Measurements from ENCODE around the gene SCYL1.

Gene SCYL1

GRCh38 chr11:65584106-65584505 is 59.2 kb downstream of the SCYL1 start:
- Histone ChIP-seq H3K4me1 (ENCODE audit: control insufficient read depth in 1 of 2, insufficient read depth in 1 of 2, low read depth in 1 of 2, low read length in 1 of 2) (peaks cover 31 to 42% of the 10 kb centered on the region in 2 experiments), H3K27ac (peak overlapping the region; percentile 48), H3K4me3 (ENCODE audit: low read depth in 1 of 2, low read length in 1 of 2) (no peak overlapping the region), H3K36me3 (peaks cover 92% of the 10 kb centered on the region), H3K27me3 (no peaks in the 10 kb centered on the region), H3K9me3 (no peaks in the 10 kb centered on the region)
- TF ChIP-seq CTCF (IDR thresholded peaks at IDR 0.05) = no peak

- Histone ChIP-seq H3K27me3 (no peaks in the 10 kb centered on the region), H3K27ac (peak overlapping the region; percentile 48), H3K9me3 (no peaks in the 10 kb centered on the region), H3K4me1 (ENCODE audit: control insufficient read depth in 1 of 2, insufficient read depth in 1 of 2, low read depth in 1 of 2, low read length in 1 of 2) (peaks cover 27 to 36% of the 10 kb centered on the region in 2 experiments), H3K36me3 (peaks cover 92% of the 10 kb centered on the region), H3K4me3 (ENCODE audit: low read depth in 1 of 2, low read length in 1 of 2) (no peak overlapping the region)
- no peak for TF ChIP-seq CTCF (IDR thresholded peaks at IDR 0.05)
Observed at GRCh38 chr11:65584723-65585171, 59.9 kb downstream of the SCYL1 start.

- peak overlapping the region; percentile 82 for H3K27ac ChIP-seq
- no peak overlapping the region for H3K4me3 ChIP-seq (ENCODE audit: low read depth in 1 of 2, low read length in 1 of 2)
- H3K4me1 ChIP-seq (ENCODE audit: control insufficient read depth in 1 of 2, insufficient read depth in 1 of 2, low read depth in 1 of 2, low read length in 1 of 2) = peaks cover 27 to 30% of the 10 kb centered on the region in 2 experiments
- no peaks in the 10 kb centered on the region for H3K27me3 ChIP-seq
- TF ChIP-seq CTCF (IDR thresholded peaks at IDR 0.05) = no peak
- H3K36me3 ChIP-seq = peaks cover 92% of the 10 kb centered on the region
- no peaks in the 10 kb centered on the region for H3K9me3 ChIP-seq
Observed at GRCh38 chr11:65585396-65586246, 60.7 kb downstream of the SCYL1 start.

- TF ChIP-seq CTCF (IDR thresholded peaks at IDR 0.05) = no peak
- Histone ChIP-seq H3K27me3 (no peaks in the 10 kb centered on the region), H3K9me3 (no peaks in the 10 kb centered on the region), H3K4me3 (ENCODE audit: low read depth in 1 of 2, low read length in 1 of 2) (peak overlapping the region in 1 of 2 experiments; percentile 39), H3K4me1 (ENCODE audit: control insufficient read depth in 1 of 2, insufficient read depth in 1 of 2, low read depth in 1 of 2, low read length in 1 of 2) (peaks cover 27 to 30% of the 10 kb centered on the region in 2 experiments), H3K27ac (peak overlapping the region; percentile 82), H3K36me3 (peaks cover 92% of the 10 kb centered on the region)
Observed at GRCh38 chr11:65586247-65586630, 61.4 kb downstream of the SCYL1 start.

- no peak for TF ChIP-seq CTCF (IDR thresholded peaks at IDR 0.05)
- H3K27ac ChIP-seq = peak overlapping the region; percentile 82
- peaks cover 92% of the 10 kb centered on the region for H3K36me3 ChIP-seq
- H3K9me3 ChIP-seq = no peaks in the 10 kb centered on the region
- H3K27me3 ChIP-seq = no peaks in the 10 kb centered on the region
- peaks cover 27 to 30% of the 10 kb centered on the region in 2 experiments for H3K4me1 ChIP-seq (ENCODE audit: control insufficient read depth in 1 of 2, insufficient read depth in 1 of 2, low read depth in 1 of 2, low read length in 1 of 2)
- H3K4me3 ChIP-seq (ENCODE audit: low read depth in 1 of 2, low read length in 1 of 2) = peak overlapping the region; percentile 35 to 39
Observed at GRCh38 chr11:65586676-65587075, 61.8 kb downstream of the SCYL1 start.
